ENCODE data around the gene ALOX5.
"Not testable (repeated sequence)": the region's sequence is repeated elsewhere in the genome, so short reads cannot be mapped to it uniquely, and the experiment has no call there.

ALOX5 gene

DNA sequence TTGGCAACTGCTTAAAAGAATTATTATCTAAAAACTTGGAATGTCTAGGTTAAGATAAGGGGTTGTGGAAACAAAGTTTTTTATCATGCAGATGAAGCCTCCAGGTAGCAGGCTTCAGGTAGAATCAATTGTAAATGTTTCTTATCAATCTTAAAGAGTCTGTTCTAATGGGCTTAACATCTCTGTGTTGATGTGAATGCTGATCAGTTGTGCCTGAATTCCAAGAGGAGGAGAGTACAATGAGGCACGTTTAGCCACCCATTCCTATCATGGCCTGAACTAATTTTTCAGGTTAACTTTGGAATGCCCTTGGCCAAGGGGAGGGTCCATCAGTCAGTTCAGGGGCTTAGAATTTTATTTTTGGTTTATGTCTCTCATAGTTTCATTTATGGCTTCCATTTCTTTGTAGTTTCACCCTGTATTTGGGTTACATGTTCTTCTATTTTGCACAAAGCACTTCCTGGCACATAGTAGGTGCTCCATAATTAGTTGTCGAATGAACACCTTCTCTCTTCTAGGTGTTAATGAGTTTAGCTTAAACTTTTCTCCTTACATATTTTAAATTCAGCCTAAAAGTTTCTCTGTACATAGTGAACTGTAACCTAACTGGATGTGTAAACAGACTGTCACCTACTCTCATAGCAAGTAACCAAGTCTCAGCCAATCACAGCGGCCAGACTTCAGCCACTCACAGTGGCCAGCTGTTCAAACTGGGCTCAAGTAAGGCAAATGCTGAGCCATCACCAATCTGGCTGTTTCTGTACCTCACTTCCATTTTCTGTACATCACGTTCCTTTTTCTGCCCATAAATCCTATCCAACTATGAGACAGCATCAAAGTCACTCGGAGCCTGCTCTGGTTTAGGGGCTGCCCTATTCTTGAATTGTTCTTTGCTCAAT is 34.7 kb downstream of the ALOX5 start:
- DNase-seq = no peak

DNA sequence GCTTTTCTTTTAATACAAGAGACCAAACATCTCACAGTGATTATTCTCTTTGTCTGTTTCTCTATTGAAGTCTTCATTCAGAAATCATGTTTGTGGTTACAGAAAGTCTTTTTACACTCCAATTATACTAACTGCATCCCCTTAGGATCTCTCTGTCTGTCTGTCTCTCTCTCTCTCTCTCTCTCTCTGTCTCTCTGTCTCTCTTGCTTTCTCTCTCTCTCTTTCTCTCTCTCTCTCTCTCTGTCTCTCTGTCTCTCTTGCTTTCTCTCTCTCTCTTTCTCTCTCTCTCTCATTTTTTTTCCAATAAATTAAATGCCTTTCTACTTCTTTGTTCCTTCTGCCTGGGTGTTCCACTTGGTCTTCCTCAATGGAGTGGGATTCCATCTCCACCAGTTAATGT is 35.3 kb downstream of the ALOX5 start:
- DNase-seq = not testable (repeated sequence)

- no peak for DNase-seq
Measured at GRCh38 chr10:45409782-45410181, 35.8 kb downstream of the ALOX5 start.

DNA sequence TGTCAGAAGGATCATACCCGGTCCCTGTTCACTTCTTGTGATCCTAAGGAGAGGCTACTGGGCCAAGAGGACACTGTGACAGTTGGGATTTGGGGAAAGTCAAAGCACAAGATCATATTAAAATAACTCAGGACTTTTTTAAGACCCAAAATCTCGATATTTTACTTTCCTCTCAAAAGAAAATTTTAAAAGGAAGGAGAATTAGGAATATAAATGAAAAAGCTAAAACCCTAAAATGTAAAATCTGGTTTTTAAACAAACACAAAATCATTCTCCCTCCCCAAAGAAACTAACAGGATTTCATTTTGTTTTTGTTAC is 36.4 kb downstream of the ALOX5 start:
- DNase-seq = no peak

- DNase-seq = no peak
Measured at GRCh38 chr10:45410807-45411606, 37.0 kb downstream of the ALOX5 start.

DNA sequence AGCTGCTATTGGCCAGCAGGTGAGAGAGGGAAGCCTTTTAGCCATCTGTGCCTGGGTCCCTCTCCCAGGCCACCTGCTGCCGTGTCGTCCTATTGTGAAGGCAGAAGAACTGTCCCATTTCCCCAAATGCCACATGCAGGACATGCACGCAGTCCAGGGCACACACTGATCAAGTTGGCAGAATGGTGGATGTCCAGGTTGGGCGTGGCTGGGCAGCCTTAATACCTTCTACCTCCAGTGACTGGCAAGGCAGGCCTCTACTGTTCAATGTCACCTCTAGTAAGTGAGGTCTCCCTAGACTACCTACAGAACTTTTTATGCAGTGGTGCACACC is 37.6 kb downstream of the ALOX5 start:
- DNase-seq = no peak

DNA sequence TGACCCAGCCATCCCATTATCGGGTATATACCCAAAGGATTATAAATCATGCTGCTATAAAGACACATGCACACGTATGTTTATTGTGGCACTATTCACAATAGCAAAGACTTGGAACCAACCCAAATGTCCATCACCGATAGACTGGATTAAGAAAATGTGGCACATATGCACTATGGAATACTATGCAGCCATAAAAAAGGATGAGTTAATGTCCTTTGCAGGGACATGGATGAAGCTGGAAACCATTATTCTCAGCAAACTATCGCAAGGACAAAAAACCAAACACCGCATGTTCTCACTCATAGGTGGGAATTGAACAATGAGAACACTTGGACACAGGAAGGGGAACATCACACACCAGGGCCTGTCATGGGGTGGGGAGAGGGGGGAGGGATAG is 41.0 kb downstream of the ALOX5 start:
- DNase-seq = not testable (repeated sequence)

DNA sequence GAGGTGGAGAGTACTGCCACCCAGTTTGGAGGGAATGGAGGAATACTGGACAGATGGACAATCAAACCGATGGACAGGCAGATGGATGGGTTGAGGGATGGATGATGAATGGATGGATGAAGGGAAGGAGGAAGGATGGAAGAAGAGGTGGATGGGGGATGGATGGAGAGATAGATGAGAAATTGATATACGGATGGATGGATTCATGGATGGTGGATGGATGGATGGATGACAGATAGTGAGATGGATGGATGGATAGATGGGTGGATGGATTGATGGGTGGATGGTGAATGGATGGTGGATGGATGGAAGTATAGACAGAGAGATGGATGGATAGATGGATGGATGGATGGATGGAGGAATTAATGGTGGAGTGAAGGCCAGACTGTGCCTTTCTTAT is 42.6 kb downstream of the ALOX5 start:
- no peak for DNase-seq

- no peak for DNase-seq
Measured at GRCh38 chr10:45417746-45418145, 43.7 kb downstream of the ALOX5 start.

DNA sequence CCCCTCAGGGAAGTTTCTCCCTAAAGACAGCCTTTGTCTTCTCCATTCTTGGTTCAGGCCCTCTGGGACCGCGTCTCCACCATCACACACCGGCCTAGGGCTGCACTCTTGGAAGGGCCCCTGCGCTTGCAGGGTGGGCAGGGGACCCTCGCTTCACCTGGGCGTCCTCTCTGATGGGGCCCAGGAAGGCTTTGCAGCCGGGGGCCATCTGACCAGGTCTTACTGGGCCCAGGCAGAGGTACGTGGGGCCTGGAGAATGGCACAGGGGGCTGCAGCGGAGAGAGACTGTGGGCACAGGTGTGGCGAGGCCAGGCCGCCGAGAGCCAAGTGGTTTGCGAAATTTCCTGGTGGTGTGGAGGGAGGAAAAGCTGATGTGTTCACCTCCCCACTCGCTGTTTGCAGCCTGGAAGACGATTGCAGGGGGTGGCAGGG is 44.4 kb downstream of the ALOX5 start:
- DNase-seq = no peak

DNA sequence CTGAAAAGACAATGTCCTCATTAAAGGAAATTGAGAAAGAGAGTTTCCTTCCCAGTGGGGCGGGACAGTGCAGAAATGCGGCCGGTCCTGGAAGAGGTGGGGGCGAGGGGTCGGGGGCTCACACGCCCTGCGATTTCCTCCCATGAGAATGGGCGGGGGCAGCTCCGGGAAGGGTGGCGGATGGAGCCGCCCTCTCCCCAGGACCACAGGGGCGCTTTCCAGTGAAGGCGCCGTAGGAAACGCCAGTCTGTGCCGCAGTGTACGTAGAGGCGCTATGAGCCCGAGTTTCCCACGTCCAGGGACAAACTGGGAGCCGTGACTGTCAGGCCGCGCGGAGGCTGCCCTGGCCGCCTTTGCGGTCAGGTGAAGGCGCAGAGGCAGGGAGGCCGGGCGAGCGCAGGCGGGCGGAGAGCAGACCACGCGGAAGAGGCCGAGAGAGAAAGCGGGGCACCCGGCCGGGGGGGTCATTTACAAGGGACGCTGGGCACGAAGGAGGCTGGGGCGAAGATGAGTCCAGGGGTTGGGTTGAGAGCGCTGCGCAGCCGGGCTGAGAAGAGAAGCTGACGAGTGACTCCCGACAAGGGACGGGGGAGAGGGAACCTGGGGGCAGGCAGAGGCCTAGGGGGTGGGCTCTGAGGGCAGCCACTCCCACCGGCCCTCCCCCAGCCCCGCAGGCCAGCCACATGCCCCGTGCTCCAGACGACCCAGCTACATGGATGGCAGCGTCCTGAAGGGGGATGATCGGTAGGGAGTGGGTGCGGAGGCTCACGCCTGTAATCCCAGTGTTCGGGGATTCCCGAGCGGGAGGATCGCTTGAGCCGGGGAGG is 45.0 kb downstream of the ALOX5 start:
- DNase-seq = peak; percentile 55 to 71

DNA sequence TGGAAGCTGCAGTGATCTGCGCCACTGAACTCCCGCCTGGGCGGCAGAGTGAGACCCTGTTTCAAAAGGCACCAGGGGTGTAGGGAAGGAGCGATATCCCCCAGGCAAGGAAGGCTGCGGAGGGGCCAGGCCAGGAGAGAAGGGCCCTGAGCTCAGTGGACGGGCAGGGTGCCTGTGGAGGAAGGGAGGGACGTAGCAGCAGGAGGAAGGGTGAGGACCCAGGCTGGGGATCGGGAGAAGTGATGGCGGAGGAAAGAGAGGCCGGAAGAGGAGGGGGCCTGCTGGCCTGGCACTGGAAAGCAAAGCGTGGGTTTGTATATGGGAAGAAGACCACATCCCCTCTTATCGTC is 45.6 kb downstream of the ALOX5 start:
- DNase-seq = no peak

DNA sequence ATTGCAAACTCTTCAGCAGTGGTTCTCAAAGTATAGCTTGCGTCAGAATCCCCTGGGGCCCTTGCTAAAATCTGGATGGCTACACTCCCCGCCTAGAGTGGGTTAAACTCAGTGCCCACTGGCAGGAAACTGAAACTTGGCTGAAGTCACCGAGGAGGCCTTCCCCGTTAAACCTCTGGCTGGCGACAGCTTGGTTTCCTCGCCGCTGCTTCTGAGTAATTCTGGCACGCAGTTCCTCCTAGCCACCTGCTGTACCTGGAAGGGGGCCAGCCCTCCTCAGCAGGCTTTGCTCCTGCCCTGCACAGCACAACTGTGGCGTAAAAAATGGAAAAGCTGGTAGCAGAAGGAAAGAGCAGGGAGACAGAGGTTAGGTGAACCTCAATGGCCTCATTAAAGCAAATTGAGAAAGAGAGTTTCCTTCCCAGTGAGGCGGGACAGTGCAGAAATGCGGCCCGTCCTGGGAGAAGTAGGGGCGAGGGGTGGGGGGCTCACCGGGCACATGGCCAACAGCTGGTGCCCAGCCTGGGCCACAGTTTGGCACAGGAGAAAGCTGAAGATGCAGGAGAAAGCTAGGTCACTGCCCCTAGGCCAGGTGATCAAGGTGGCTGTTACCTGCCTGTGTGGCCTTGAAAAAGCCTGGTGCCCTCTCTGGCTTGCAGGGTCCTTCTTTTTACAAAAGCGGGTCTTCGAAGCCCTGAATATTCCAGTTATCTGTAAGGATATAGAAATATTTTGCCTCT is 46.6 kb downstream of the ALOX5 start:
- peak; percentile 80 to 87 for DNase-seq

DNA sequence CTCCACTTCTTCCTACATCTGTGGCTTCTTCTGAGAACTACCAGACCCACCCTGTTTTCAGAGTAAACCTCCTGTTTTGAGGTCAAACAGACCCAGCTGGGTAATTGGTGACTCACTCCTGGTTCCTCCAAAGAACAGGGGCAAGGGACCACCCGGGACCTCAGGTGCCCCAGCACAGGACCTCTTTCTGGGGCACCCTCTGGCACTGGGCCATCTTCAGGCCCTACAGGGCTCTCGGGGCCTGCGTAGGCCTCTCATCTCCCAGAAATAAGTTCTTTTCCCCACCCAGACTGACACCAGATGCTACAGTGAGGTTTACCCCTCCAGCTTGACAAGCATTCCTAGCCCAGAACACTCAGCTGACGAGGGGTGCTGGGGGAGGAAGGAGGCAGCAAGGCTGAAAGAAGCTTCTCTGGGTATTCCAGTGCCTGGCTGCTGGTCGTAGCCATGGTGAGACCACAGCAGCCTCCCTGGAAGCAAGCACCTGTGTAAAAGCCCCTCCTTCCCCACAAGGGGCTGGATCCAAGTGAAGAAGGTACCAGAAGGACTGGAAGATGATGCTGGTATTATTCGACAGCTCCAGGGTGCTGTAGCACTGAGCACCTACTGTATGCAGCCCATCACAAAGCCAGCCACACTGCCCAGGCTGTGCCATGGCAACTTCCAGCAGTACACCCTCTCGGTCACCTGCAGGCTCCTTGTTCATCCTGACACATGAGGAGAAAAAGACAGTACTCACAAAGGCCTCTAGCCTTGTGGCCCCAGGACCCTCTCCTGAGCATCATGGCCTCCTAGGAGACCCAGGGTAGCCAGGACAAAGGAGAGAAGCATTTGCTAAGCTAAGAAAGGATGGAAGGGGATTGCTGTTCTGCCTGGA is 47.4 kb downstream of the ALOX5 start:
- peak; percentile 74 to 77 for DNase-seq

- DNase-seq = no peak
Measured at GRCh38 chr10:45422207-45422865, 48.3 kb downstream of the ALOX5 start.

GRCh38 chr10:45422866-45423659 is 49.0 kb downstream of the ALOX5 start:
- DNase-seq = no peak

- no peak for DNase-seq
Measured at GRCh38 chr10:45423976-45424499, 50.0 kb downstream of the ALOX5 start.

GRCh38 chr10:45424668-45425404 is 50.8 kb downstream of the ALOX5 start:
- no peak for DNase-seq

Measured in CD4-positive, alpha-beta T cell treated with Interleukin-4 for 1 hour (primary cell).